ENCODE results near the gene MMADHC.

MMADHC gene

GRCh38 chr2:149559341-149560068, 28.1 kb downstream of the MMADHC start:
- Mint-ChIP-seq H3K36me3 (ENCODE audit: low read depth) (no peaks in the 10 kb centered on the region), H3K27ac (no peak overlapping the region), H3K27me3 (ENCODE audit: low read depth) (peaks cover 4% of the 10 kb centered on the region), H3K9me3 (no peaks in the 10 kb centered on the region), H3K4me1 (ENCODE audit: low read depth) (no peaks in the 10 kb centered on the region), H3K4me3 (no peak overlapping the region)
- no peak for DNase-seq (ENCODE audit: low spot score)

GRCh38 chr2:149556452-149556851, 31.1 kb downstream of the MMADHC start:
- no peak for DNase-seq (ENCODE audit: low spot score)
- no peaks in the 10 kb centered on the region for H3K36me3 Mint-ChIP-seq (ENCODE audit: low read depth)
- no peaks in the 10 kb centered on the region for H3K9me3 Mint-ChIP-seq
- H3K4me3 Mint-ChIP-seq, result no peak overlapping the region
- H3K27ac Mint-ChIP-seq, result no peak overlapping the region
- H3K27me3 Mint-ChIP-seq (ENCODE audit: low read depth), result peaks cover 19% of the 10 kb centered on the region
- H3K4me1 Mint-ChIP-seq (ENCODE audit: low read depth), result no peaks in the 10 kb centered on the region

- no peak overlapping the region for H3K4me3 Mint-ChIP-seq
- no peaks in the 10 kb centered on the region for H3K36me3 Mint-ChIP-seq (ENCODE audit: low read depth)
- peaks cover 18% of the 10 kb centered on the region for H3K27me3 Mint-ChIP-seq (ENCODE audit: low read depth)
- no peaks in the 10 kb centered on the region for H3K4me1 Mint-ChIP-seq (ENCODE audit: low read depth)
- H3K9me3 Mint-ChIP-seq, result no peaks in the 10 kb centered on the region
- no peak overlapping the region for H3K27ac Mint-ChIP-seq
- DNase-seq (ENCODE audit: low spot score), result no peak
Observed at GRCh38 chr2:149552830-149553229, 34.7 kb downstream of the MMADHC start.

- peaks cover 18% of the 10 kb centered on the region for H3K27me3 Mint-ChIP-seq (ENCODE audit: low read depth)
Observed at GRCh38 chr2:149552226-149552625, 35.3 kb downstream of the MMADHC start.

GRCh38 chr2:149544692-149545091, 42.9 kb downstream of the MMADHC start:
- Mint-ChIP-seq H3K27me3 (ENCODE audit: low read depth) (peaks cover 8% of the 10 kb centered on the region), H3K4me1 (ENCODE audit: low read depth) (peaks cover 3% of the 10 kb centered on the region), H3K36me3 (ENCODE audit: low read depth) (no peaks in the 10 kb centered on the region), H3K27ac (no peak overlapping the region), H3K9me3 (peaks cover 3% of the 10 kb centered on the region), H3K4me3 (peak overlapping the region; percentile 73)
- DNase-seq (ENCODE audit: low spot score), result no peak

More at GRCh38 chr2:149552226-149552625, 35.3 kb downstream of the MMADHC start:
- Mint-ChIP-seq H3K4me1 (ENCODE audit: low read depth) (no peaks in the 10 kb centered on the region), H3K36me3 (ENCODE audit: low read depth) (no peaks in the 10 kb centered on the region), H3K4me3 (no peak overlapping the region), H3K27ac (no peak overlapping the region), H3K9me3 (no peaks in the 10 kb centered on the region)
- no peak for DNase-seq (ENCODE audit: low spot score)

- Mint-ChIP-seq H3K27ac (no peak overlapping the region), H3K9me3 (peaks cover 3% of the 10 kb centered on the region), H3K4me1 (ENCODE audit: low read depth) (peaks cover 3% of the 10 kb centered on the region), H3K4me3 (no peak overlapping the region), H3K27me3 (ENCODE audit: low read depth) (peaks cover 8% of the 10 kb centered on the region), H3K36me3 (ENCODE audit: low read depth) (no peaks in the 10 kb centered on the region)
- no peak for DNase-seq (ENCODE audit: low spot score)
Observed at GRCh38 chr2:149543845-149544244, 43.7 kb downstream of the MMADHC start.

GRCh38 chr2:149540138-149540537, 47.4 kb downstream of the MMADHC start:
- no peak for DNase-seq (ENCODE audit: low spot score)
- no peaks in the 10 kb centered on the region for H3K36me3 Mint-ChIP-seq (ENCODE audit: low read depth)
- peaks cover 3% of the 10 kb centered on the region for H3K9me3 Mint-ChIP-seq
- no peak overlapping the region for H3K27ac Mint-ChIP-seq
- H3K27me3 Mint-ChIP-seq (ENCODE audit: low read depth), result peaks cover 6% of the 10 kb centered on the region
- no peak overlapping the region for H3K4me3 Mint-ChIP-seq
- H3K4me1 Mint-ChIP-seq (ENCODE audit: low read depth), result peaks cover 16% of the 10 kb centered on the region

GRCh38 chr2:149538138-149538833, 49.3 kb downstream of the MMADHC start:
- H3K36me3 Mint-ChIP-seq (ENCODE audit: low read depth), result no peaks in the 10 kb centered on the region
- DNase-seq (ENCODE audit: low spot score), result no peak
- H3K9me3 Mint-ChIP-seq, result no peaks in the 10 kb centered on the region
- H3K27ac Mint-ChIP-seq, result no peak overlapping the region
- no peak overlapping the region for H3K4me3 Mint-ChIP-seq
- H3K4me1 Mint-ChIP-seq (ENCODE audit: low read depth), result peaks cover 13% of the 10 kb centered on the region
- H3K27me3 Mint-ChIP-seq (ENCODE audit: low read depth), result peaks cover 6% of the 10 kb centered on the region

GRCh38 chr2:149537092-149537726, 50.4 kb downstream of the MMADHC start:
- no peaks in the 10 kb centered on the region for H3K36me3 Mint-ChIP-seq (ENCODE audit: low read depth)
- H3K27me3 Mint-ChIP-seq (ENCODE audit: low read depth), result peaks cover 3% of the 10 kb centered on the region
- no peaks in the 10 kb centered on the region for H3K9me3 Mint-ChIP-seq
- no peak for DNase-seq (ENCODE audit: low spot score)
- H3K4me3 Mint-ChIP-seq, result peak overlapping the region; percentile 44
- H3K4me1 Mint-ChIP-seq (ENCODE audit: low read depth), result peaks cover 13% of the 10 kb centered on the region
- H3K27ac Mint-ChIP-seq, result peak overlapping the region; percentile 72

GRCh38 chr2:149536649-149537048, 50.9 kb downstream of the MMADHC start:
- H3K4me1 Mint-ChIP-seq (ENCODE audit: low read depth), result peaks cover 13% of the 10 kb centered on the region
- peak overlapping the region; percentile 72 for H3K27ac Mint-ChIP-seq
- no peak for DNase-seq (ENCODE audit: low spot score)
- peak overlapping the region; percentile 44 for H3K4me3 Mint-ChIP-seq
- H3K36me3 Mint-ChIP-seq (ENCODE audit: low read depth), result no peaks in the 10 kb centered on the region
- peaks cover 2% of the 10 kb centered on the region for H3K27me3 Mint-ChIP-seq (ENCODE audit: low read depth)
- H3K9me3 Mint-ChIP-seq, result no peaks in the 10 kb centered on the region

GRCh38 chr2:149534674-149535073, 52.9 kb downstream of the MMADHC start:
- Mint-ChIP-seq H3K9me3 (no peaks in the 10 kb centered on the region), H3K4me3 (no peak overlapping the region), H3K27ac (no peak overlapping the region), H3K4me1 (ENCODE audit: low read depth) (peaks cover 13% of the 10 kb centered on the region), H3K36me3 (ENCODE audit: low read depth) (no peaks in the 10 kb centered on the region), H3K27me3 (ENCODE audit: low read depth) (peaks cover 9% of the 10 kb centered on the region)
- no peak for DNase-seq (ENCODE audit: low spot score)

GRCh38 chr2:149528983-149529382, 58.6 kb downstream of the MMADHC start:
- Mint-ChIP-seq H3K4me1 (ENCODE audit: low read depth) (no peaks in the 10 kb centered on the region), H3K27ac (no peak overlapping the region), H3K4me3 (no peak overlapping the region), H3K27me3 (ENCODE audit: low read depth) (peaks cover 24% of the 10 kb centered on the region), H3K9me3 (no peaks in the 10 kb centered on the region), H3K36me3 (ENCODE audit: low read depth) (no peaks in the 10 kb centered on the region)
- no peak for DNase-seq (ENCODE audit: low spot score)

- no peak overlapping the region for H3K27ac Mint-ChIP-seq
- peaks cover 24% of the 10 kb centered on the region for H3K27me3 Mint-ChIP-seq (ENCODE audit: low read depth)
- no peak overlapping the region for H3K4me3 Mint-ChIP-seq
- H3K9me3 Mint-ChIP-seq, result peaks cover 3% of the 10 kb centered on the region
- no peaks in the 10 kb centered on the region for H3K4me1 Mint-ChIP-seq (ENCODE audit: low read depth)
- H3K36me3 Mint-ChIP-seq (ENCODE audit: low read depth), result no peaks in the 10 kb centered on the region
- no peak for DNase-seq (ENCODE audit: low spot score)
Observed at GRCh38 chr2:149527998-149528755, 59.4 kb downstream of the MMADHC start.

GRCh38 chr2:149526689-149527088, 60.9 kb downstream of the MMADHC start:
- DNase-seq (ENCODE audit: low spot score), result no peak
- H3K4me3 Mint-ChIP-seq, result no peak overlapping the region
- no peaks in the 10 kb centered on the region for H3K4me1 Mint-ChIP-seq (ENCODE audit: low read depth)
- peaks cover 22% of the 10 kb centered on the region for H3K27me3 Mint-ChIP-seq (ENCODE audit: low read depth)
- peaks cover 3% of the 10 kb centered on the region for H3K9me3 Mint-ChIP-seq
- no peak overlapping the region for H3K27ac Mint-ChIP-seq
- H3K36me3 Mint-ChIP-seq (ENCODE audit: low read depth), result no peaks in the 10 kb centered on the region
